Endometrium (tissue), 2 donors: ENCODE results near the gene CA14.
"Not testable (repeated sequence)": the region's sequence is repeated elsewhere in the genome, so short reads cannot be mapped to it uniquely, and the experiment has no call there.

ENCODE experiments used
- FAIRE-seq: peaks from 2 replicates; lab custom pipeline; 2012; peaks lifted over from hg19 to GRCh38; lab: Jason Lieb, UNC
- donor health status: control.
- donor health status: control.

CA14 gene

DNA sequence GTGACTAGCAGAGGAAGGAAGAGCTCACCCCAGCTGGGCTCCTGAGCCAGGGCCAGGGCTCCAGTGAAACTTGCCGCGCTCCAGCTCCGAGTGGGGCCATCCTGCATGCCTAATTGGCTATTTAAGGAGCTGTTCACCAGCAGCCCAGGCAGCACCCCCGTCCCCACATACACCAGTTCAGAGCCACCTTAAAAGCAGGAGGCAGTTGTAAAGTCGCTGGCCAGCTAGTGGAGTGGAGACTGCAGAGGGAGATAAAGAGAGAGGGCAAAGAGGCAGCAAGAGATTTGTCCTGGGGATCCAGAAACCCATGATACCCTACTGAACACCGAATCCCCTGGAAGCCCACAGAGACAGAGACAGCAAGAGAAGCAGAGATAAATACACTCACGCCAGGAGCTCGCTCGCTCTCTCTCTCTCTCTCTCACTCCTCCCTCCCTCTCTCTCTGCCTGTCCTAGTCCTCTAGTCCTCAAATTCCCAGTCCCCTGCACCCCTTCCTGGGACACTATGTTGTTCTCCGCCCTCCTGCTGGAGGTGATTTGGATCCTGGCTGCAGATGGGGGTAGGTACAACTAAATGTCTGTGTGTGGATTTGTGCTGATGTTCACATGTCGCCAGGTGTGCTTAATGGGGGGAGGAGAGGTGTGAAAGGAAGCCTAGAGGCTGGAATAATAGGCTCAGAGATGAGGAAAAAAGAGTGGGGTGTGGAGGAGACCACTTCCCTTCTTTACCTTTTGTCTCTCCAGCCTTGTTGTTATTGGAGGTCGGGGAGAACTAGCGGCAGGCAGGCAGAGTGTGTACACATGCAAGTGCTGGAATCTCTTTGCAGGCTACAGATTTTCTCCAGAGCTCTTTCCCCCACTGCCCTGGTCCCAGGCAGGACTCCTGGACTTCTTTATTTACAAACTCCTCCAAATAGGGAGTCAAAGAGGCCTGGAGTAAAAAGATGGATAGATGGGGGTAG lies at the start of gene CA14:
Gene CA14 (plus strand): TSS at position 151 of the 962 bp plus-strand sequence. CDS start 355 bp downstream, at position 506.
- FAIRE-seq = no peak

DNA sequence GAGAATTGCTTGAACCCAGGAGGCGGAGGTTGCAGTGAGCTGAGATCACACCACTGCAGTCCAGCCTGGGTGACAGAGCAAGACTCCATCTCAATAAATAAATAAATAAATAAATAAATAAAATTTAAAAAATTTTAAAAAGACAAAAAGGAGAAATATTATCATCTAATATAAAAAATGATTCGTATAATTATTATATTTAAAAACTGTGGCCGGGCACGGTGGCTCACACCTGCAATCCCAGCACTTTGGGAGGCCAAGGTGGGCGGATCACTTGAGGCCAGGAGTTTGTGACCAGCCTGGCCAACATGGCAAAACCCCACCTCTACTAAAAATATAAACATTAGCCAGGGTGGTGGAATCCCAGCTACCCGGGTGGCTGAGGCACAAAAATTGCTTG lies 49.1 kb upstream of the CA14 start:
- FAIRE-seq = not testable (repeated sequence)

GRCh38 chr1:150210091-150210490 lies 47.5 kb upstream of the CA14 start:
- FAIRE-seq = no peak

DNA sequence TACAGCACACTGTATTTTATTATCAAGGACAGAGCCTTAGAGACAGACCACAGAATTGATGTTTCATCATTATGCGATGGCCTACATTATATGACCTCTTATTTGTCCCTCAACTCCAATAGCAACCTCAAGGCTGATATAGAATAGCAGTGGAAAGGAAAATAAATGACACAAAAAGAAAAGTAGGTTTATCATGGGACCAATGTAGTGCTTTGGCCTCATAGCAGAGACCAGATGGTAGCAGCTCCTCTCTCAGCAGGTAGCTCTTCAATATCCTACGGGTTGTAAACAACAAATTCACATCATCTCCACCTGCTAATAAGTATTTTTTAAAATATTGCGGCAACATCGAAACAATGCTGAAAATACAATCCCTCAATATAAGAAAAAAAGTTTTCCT lies 46.9 kb upstream of the CA14 start:
- no peak for FAIRE-seq

DNA sequence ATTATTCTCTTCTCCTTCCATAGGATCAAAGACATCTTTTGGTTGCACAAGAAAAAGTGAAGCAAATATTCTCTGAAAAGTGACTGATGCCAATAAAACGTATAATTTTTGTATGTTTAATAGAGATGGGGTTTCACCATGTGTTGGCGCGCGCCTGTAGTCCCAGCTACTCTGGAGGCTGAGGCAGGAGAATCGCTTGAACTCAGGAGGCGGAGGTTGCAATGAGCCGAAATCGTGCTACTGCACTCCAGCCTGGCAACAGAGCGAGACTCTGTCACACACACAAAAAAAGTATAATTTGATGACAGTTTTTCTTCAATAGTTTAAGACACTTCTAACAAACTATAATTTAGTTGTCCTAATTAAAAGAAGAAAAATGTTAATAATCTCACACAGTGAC lies 45.5 kb upstream of the CA14 start:
- no peak for FAIRE-seq

DNA sequence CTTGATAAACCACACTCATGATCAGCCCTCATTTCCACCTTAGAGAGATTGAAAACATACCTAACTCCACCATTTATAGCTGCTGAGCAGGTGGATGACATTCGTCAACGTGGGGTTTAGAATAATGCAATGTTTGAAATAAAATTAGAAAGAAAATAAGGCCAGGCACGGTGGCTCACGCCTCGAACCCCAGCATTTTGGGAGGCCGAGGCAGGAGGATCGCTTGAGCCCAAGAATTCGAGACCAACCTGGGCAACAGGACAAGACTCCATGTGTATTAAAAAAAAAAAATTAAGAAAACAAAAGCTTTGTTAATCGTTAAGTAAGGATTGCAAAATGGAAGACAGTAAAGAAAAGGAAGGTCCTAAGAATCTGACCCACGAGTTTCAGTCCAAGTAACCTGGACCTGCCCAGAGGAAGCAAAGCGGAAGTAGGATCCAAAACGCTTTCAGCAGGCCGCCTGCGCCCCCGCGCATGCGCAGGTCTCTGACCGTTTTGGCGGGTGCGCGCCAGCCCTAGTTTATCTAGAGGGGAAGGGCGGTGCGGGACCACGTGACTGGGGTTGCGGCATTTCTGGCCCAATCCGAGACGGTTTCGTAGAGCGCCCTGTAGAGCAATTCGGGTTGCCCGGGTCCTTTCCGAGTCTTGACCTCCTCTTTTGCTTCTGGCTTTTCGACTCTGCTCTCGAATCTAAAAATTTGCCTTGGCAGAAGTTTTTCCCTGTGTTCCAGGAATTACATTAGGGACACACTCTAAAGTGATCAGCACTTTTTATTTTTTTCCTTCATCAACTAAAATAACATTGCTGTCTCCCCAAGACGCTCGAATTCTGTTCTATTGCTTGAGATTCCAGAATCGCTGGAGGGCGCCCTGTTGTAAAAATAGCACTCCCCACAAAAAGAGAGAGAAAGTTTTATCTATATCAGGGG lies 44.1 kb upstream of the CA14 start:
- FAIRE-seq = peak; percentile 48

GRCh38 chr1:150214099-150214756 lies 43.3 kb upstream of the CA14 start:
- not testable (repeated sequence) for FAIRE-seq

- not testable (repeated sequence) for FAIRE-seq
Measured at GRCh38 chr1:150215855-150216254, 41.7 kb upstream of the CA14 start.

DNA sequence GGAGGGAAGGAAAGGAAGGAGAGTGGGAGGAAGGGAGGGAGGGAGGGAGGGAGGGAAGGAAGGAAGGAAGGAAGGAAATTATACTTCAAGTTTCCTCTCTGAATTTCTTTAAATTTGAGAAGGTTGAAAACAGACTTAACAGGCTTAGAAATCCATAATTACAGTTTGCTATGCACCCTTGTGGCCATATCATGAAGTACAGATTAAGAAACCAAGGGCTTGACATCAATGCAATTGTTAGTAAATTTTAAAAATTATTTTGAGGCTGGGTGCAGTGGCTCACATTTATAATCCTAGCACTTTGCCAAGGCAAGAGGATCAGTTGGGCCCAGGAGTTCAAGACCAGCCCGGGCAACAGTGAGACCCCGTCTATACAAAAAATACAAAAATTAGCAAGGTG lies 36.0 kb upstream of the CA14 start:
- no peak for FAIRE-seq

GRCh38 chr1:150224983-150225382 lies 32.6 kb upstream of the CA14 start:
- FAIRE-seq = no peak

GRCh38 chr1:150225546-150225945 lies 32.0 kb upstream of the CA14 start:
- no peak for FAIRE-seq

- no peak for FAIRE-seq
Measured at GRCh38 chr1:150226486-150226885, 31.1 kb upstream of the CA14 start.

- FAIRE-seq = no peak
Measured at GRCh38 chr1:150227228-150227627, 30.3 kb upstream of the CA14 start.

- not testable (repeated sequence) for FAIRE-seq
Measured at GRCh38 chr1:150228246-150228645, 29.3 kb upstream of the CA14 start.

DNA sequence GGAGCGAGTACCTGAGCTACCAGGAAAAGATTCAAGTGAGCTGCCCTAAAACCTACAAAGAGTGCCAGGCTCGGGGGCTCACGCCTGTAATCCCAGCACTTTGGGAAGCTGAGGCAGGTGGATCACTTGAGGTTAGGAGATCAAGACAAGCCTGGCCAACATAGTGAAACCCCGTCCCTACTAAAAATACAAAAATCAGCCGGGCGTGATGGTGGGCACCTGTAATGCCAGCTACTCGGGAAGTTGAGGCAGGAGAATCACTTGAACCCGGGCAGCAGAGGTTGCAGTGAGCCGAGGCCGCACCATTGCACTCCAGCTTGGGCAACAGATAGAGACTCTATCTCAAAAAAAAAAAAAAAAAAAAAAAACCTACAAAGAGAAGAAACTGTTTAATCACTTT lies 24.7 kb upstream of the CA14 start:
- not testable (repeated sequence) for FAIRE-seq

- no peak for FAIRE-seq
Measured at GRCh38 chr1:150233359-150234308, 23.9 kb upstream of the CA14 start.

GRCh38 chr1:150234309-150234565 lies 23.3 kb upstream of the CA14 start:
- FAIRE-seq = no peak

DNA sequence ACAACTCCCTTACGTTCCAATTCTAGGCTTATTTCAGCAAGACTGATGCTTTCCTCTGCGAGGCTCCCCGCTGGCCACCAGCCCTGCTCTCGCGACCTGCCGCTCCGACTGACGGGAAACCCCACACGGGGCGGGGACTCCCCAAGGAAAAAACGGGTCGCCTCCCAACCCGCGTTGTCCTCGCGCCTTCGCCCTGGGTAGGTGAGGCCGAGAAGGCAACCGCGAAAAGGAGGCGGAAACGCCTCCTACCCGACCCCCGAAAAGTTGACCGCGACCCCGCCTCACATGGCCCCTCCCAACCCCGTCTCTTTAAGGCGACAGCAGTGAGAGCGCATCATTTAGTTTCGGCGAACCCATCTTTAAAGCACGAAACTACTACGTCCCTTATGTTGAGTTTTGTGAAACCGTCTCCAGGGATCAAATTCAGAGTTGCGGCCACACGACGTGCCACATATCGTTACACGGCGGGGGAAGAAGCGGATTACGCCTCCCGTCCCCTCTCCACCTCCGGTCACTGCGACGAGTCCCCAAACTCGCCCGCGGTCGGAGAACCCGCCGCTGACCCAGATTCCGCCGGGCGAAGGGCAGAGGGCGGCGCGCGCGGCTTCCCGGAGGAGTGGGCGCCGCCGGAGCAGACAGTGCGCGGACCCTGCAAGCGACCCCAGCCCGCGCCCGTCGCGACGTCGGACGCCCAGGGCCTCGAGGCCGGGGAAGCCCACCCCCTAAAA lies 22.8 kb upstream of the CA14 start:
- FAIRE-seq = no peak

DNA sequence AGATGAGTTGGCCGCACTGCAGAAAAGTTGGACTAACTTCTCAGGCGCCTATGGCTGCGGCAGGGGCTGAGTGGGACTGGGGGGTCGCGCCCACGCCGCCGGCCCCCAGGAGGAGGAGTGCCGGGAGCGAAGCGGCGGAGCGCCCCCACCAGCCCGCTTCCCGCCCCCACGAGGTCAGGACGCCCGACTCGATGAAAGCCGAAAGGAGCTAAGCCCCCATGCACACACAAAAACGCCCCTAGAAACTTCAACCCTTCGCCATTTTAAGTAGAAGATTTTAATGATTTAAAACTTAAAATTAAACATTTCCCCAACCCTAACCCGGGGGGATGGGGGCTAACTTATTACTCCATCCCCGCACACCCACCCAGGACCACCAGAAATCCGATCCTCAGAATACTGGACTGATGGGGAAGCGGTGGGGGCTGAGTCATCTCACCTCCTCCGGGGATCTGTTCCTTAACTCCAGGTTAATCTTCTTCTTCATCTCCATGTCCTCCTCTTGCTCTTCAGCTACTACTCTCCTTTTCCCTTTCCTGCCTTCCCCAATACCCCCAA lies 22.2 kb upstream of the CA14 start:
- no peak for FAIRE-seq
